Measurements from ENCODE around the gene STX12. TPM values are rescaled to one million over a fixed set of nuclear protein-coding genes. Genes with fewer than 3 reads are reported as not detected.

STX12 gene
- total RNA-seq, 1 experiment from 2014 or later, result 24.5 TPM

- ChIA-PET CTCF (interaction anchor here (0.7 kb wide), 1 partner anchor 86 kb away, joined by 4 read pairs; no protein-coding TSS in a partner anchor), POLR2A (ENCODE audit: low non-redundant PET) (no interaction called here)
- Histone ChIP-seq H3K4me1 (ENCODE audit: insufficient read depth, low read length, poor library complexity, severe bottlenecking) (no peaks in the 10 kb centered on the region), H3K9me3 (ENCODE audit: low read depth, low read length, poor library complexity, severe bottlenecking) (no peaks in the 10 kb centered on the region), H3K27me3 (replicated peaks; ENCODE audit: insufficient read depth, low read depth, low read length, poor library complexity) (no peaks in the 10 kb centered on the region), H3K36me3 (ENCODE audit: insufficient read depth, low read length, poor library complexity, severe bottlenecking) (no peaks in the 10 kb centered on the region), H3K27ac (ENCODE audit: low read depth, low read length, poor library complexity, severe bottlenecking) (no peak overlapping the region), H3K4me3 (ENCODE audit: low read depth, low read length, poor library complexity, severe bottlenecking) (no peak overlapping the region)
- no TSS peak for BruUV-seq (replicated peaks)
- intact Hi-C loops (cut with micrococcal nuclease; ENCODE audit: unreplicated experiment), result no loop called here
- TF ChIP-seq, protein P1, sequence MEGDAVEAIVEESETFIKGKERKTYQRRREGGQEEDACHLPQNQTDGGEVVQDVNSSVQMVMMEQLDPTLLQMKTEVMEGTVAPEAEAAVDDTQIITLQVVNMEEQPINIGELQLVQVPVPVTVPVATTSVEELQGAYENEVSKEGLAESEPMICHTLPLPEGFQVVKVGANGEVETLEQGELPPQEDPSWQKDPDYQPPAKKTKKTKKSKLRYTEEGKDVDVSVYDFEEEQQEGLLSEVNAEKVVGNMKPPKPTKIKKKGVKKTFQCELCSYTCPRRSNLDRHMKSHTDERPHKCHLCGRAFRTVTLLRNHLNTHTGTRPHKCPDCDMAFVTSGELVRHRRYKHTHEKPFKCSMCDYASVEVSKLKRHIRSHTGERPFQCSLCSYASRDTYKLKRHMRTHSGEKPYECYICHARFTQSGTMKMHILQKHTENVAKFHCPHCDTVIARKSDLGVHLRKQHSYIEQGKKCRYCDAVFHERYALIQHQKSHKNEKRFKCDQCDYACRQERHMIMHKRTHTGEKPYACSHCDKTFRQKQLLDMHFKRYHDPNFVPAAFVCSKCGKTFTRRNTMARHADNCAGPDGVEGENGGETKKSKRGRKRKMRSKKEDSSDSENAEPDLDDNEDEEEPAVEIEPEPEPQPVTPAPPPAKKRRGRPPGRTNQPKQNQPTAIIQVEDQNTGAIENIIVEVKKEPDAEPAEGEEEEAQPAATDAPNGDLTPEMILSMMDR (conservative IDR thresholded peaks at IDR 0.05; ENCODE audit: low read depth, low read length), result no peak
- no peak for DNase-seq (ENCODE audit: low spot score)
Observed at GRCh38 chr1:27760426-27760825, 12.6 kb upstream of the STX12 start.

DNA sequence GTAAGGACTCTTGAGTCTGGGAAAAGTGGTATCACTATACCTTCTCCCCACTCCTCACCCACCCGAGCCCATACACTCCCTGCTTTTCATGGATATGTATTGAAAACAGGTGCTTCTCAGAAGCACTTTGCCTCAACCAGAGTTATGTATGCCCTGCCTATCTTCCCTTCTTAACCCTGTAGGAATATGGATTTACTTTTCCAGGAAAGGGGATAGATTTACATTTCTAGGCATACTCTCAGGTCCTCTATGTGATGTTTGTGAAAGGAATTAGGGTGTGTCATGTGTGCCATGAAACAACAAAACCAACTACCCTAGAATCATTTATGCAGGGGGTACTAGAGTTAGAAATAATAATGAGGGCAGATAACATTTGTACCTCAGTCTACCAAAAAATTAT is 11.0 kb upstream of the STX12 start:
- ChIA-PET POLR2A (ENCODE audit: low non-redundant PET) (no interaction called here), CTCF (no interaction called here)
- H3K4me3 ChIP-seq (ENCODE audit: low read depth, low read length, poor library complexity, severe bottlenecking), result no peak overlapping the region
- no peaks in the 10 kb centered on the region for H3K27me3 ChIP-seq (replicated peaks; ENCODE audit: insufficient read depth, low read depth, low read length, poor library complexity)
- TF ChIP-seq, protein P1 (conservative IDR thresholded peaks at IDR 0.05; ENCODE audit: low read depth, low read length), result no peak
- TF ChIP-seq EZH2 (IDR thresholded peaks at IDR 0.05; ENCODE audit: borderline replicate concordance, low read depth, low read length, poor library complexity, severe bottlenecking), result no peak
- no peak overlapping the region for H3K27ac ChIP-seq (ENCODE audit: low read depth, low read length, poor library complexity, severe bottlenecking)
- no peaks in the 10 kb centered on the region for H3K4me1 ChIP-seq (ENCODE audit: insufficient read depth, low read length, poor library complexity, severe bottlenecking)
- H3K9me3 ChIP-seq (ENCODE audit: low read depth, low read length, poor library complexity, severe bottlenecking), result no peaks in the 10 kb centered on the region
- BruUV-seq (replicated peaks), result no TSS peak
- H3K36me3 ChIP-seq (ENCODE audit: insufficient read depth, low read length, poor library complexity, severe bottlenecking), result no peaks in the 10 kb centered on the region
- no peak for DNase-seq (ENCODE audit: low spot score)
- intact Hi-C loops (cut with micrococcal nuclease; ENCODE audit: unreplicated experiment), result no loop called here

DNA sequence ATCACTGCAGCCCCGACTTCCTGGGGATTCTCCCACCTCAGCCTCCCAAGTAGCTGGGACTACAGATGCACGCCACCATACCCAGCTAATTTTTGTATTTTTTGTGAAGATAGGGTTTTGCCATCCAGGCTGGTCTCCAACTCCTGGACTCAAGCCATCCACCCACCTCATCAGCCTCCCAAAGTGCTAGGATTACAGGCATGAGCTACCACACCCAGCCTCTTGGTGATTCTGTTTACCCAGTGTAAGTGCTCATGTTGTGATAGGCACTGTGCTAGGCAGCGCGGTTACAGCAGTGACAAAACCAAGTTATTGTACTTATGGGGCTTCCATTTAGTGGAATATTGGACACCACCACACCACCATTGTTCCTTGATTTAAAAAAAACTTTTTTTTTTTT is 9.7 kb upstream of the STX12 start:
- TF ChIP-seq, protein P1 (conservative IDR thresholded peaks at IDR 0.05; ENCODE audit: low read depth, low read length), result no peak
- no peak for TF ChIP-seq EZH2 (IDR thresholded peaks at IDR 0.05; ENCODE audit: borderline replicate concordance, low read depth, low read length, poor library complexity, severe bottlenecking)
- Histone ChIP-seq H3K9me3 (ENCODE audit: low read depth, low read length, poor library complexity, severe bottlenecking) (no peaks in the 10 kb centered on the region), H3K4me3 (ENCODE audit: low read depth, low read length, poor library complexity, severe bottlenecking) (no peak overlapping the region), H3K36me3 (ENCODE audit: insufficient read depth, low read length, poor library complexity, severe bottlenecking) (no peaks in the 10 kb centered on the region), H3K27ac (ENCODE audit: low read depth, low read length, poor library complexity, severe bottlenecking) (no peak overlapping the region), H3K27me3 (replicated peaks; ENCODE audit: insufficient read depth, low read depth, low read length, poor library complexity) (no peaks in the 10 kb centered on the region), H3K4me1 (ENCODE audit: insufficient read depth, low read length, poor library complexity, severe bottlenecking) (no peaks in the 10 kb centered on the region)
- DNase-seq (ENCODE audit: low spot score), result peak; percentile 3
- CTCF ChIA-PET, result no interaction called here
- POLR2A ChIA-PET (ENCODE audit: low non-redundant PET), result no interaction called here
- intact Hi-C loops (cut with micrococcal nuclease; ENCODE audit: unreplicated experiment), result no loop called here
- no TSS peak for BruUV-seq (replicated peaks)

All from A673 (cell line).